Hepatocyte (in vitro differentiated cells): ENCODE data around the gene MVB12A. TPM values are rescaled to one million over a fixed set of nuclear protein-coding genes. Genes with fewer than 3 reads are reported as not detected.
A peak's percentile ranks its signal among the peaks of the same experiment; 100 is the strongest.

Experiments
- DNase-seq: peaks from one replicate; pipeline ENCODE4 v3.0.0-alpha.2; 2016; ENCODE audit warnings: low spot score
- H2AFZ ChIP-seq: fragments of 200-600 bp; sonication (generic); 2 replicates; pipeline ENCODE4 v1.6.0; 2016; ENCODE audit warnings: antibody characterized with exemption, mild to moderate bottlenecking
- H3K27ac ChIP-seq: fragments of 200-600 bp; sonication (generic); 2 replicates; pipeline ENCODE4 v1.5.1; 2016; ENCODE audit warnings: mild to moderate bottlenecking
- H3K27me3 ChIP-seq: fragments of 200-600 bp; sonication (generic); 2 replicates; pipeline ENCODE4 v1.6.1; 2016
- H3K36me3 ChIP-seq: fragments of 200-600 bp; sonication (generic); replicated peaks from 2 replicates; pipeline ENCODE4 v1.5.1; 2016; ENCODE audit warnings: low read depth; ENCODE audit not compliant: insufficient read depth
- H3K4me1 ChIP-seq: fragments of 200-600 bp; sonication (generic); 2 replicates; pipeline ENCODE4 v1.5.1; 2016; ENCODE audit warnings: mild to moderate bottlenecking, moderate library complexity; ENCODE audit not compliant: insufficient read depth
- H3K4me2 ChIP-seq: fragments of 200-600 bp; sonication (generic); 2 replicates; pipeline ENCODE4 v1.6.0; 2016
- H3K4me3 ChIP-seq: fragments of 200-600 bp; sonication (generic); 2 replicates; pipeline ENCODE4 v1.5.1; 2016; ENCODE audit warnings: mild to moderate bottlenecking
- H3K79me2 ChIP-seq: fragments of 200-600 bp; sonication (generic); 2 replicates; pipeline ENCODE4 v1.6.0; 2017; ENCODE audit warnings: mild to moderate bottlenecking
- H3K9me2 ChIP-seq: fragments of 200-600 bp; sonication (generic); replicated peaks from 2 replicates; pipeline ENCODE4 v1.6.0; 2017; ENCODE audit warnings: mild to moderate bottlenecking; ENCODE audit not compliant: insufficient read depth
- H3K9me3 ChIP-seq: fragments of 200-600 bp; sonication (generic); 2 replicates; pipeline ENCODE4 v1.5.1; 2016; ENCODE audit warnings: low read depth, mild to moderate bottlenecking
- H4K20me1 ChIP-seq: fragments of 200-600 bp; sonication (generic); 2 replicates; pipeline ENCODE4 v1.6.0; 2016; ENCODE audit warnings: mild to moderate bottlenecking; ENCODE audit not compliant: insufficient read depth, poor library complexity, severe bottlenecking
- CTCF ChIP-seq: fragments of 200-600 bp; sonication (generic); IDR thresholded peaks from 2 replicates; pipeline ENCODE4 v1.5.1; 2016; ENCODE audit warnings: antibody characterized with exemption, mild to moderate bottlenecking; ENCODE audit not compliant: poor library complexity
- EZH2 ChIP-seq: fragments of 200-600 bp; sonication (generic); IDR thresholded peaks from 2 replicates; pipeline ENCODE4 v1.6.1; 2016; ENCODE audit warnings: antibody characterized with exemption, mild to moderate bottlenecking, borderline replicate concordance
- EZH2phosphoT487 ChIP-seq: fragments of 200-600 bp; sonication (generic); IDR thresholded peaks from one replicate; pipeline ENCODE4 v1.6.1; 2018; ENCODE audit warnings: antibody characterized with exemption, mild to moderate bottlenecking, low read depth, moderate library complexity; ENCODE audit not compliant: unreplicated experiment, severe bottlenecking
- WGBS: methylation state at CpG from one replicate; pipeline ENCODE4 v1.1.6; 2016; ENCODE audit warnings: low lambda C conversion rate; ENCODE audit errors: missing lambda C conversion rate; 5-methylcytosine and 5-hydroxymethylcytosine counted together
- polyA plus RNA-seq: library from polyadenylated mRNA; unstranded; fragments of >200 nt; fragmentation: Nextera tagmentation; extraction: Ambion mirVana; gene quantifications from 2 replicates; pipeline ENCODE4 v1.2.1, GENCODE V29; 2016
- total RNA-seq: library from RNA; depleted of rRNA; stranded (reverse); fragments of >200 nt; gene quantifications from 2 replicates; pipeline ENCODE4 v1.2.3, GENCODE V29; 2014

Gene MVB12A
- total and polyA plus RNA-seq, 2 experiments from 2014 or later = 36.1 to 65.2 TPM

GRCh38 chr19:17394891-17395415, 24.9 kb upstream of the MVB12A start:
- DNase-seq = no peak
- Histone ChIP-seq H3K79me2 (no peaks in the 10 kb centered on the region), H3K9me3 (no peaks in the 10 kb centered on the region), H3K4me3 (no peak overlapping the region), H4K20me1 (no peaks in the 10 kb centered on the region), H3K4me1 (peaks cover 5% of the 10 kb centered on the region), H3K9me2 (no peaks in the 10 kb centered on the region), H3K36me3 (no peaks in the 10 kb centered on the region), H3K27ac (no peak overlapping the region), H3K27me3 (peaks cover 4% of the 10 kb centered on the region), H2AFZ (no peak overlapping the region), H3K4me2 (no peak overlapping the region)
- WGBS = 44% methylated on average over 15 of the region's 19 CpGs
- no peak for TF ChIP-seq EZH2phosphoT487
- TF ChIP-seq CTCF = peak; percentile 50

GRCh38 chr19:17398902-17399527, 20.8 kb upstream of the MVB12A start:
- Histone ChIP-seq H2AFZ (no peak overlapping the region), H3K79me2 (no peaks in the 10 kb centered on the region), H4K20me1 (no peaks in the 10 kb centered on the region), H3K4me1 (no peaks in the 10 kb centered on the region), H3K36me3 (no peaks in the 10 kb centered on the region), H3K27ac (no peak overlapping the region), H3K9me3 (no peaks in the 10 kb centered on the region), H3K4me3 (no peak overlapping the region), H3K9me2 (no peaks in the 10 kb centered on the region), H3K27me3 (no peaks in the 10 kb centered on the region), H3K4me2 (no peak overlapping the region)
- DNase-seq = no peak
- WGBS = 67% methylated on average over 5 of the region's 8 CpGs
- TF ChIP-seq CTCF (no peak), EZH2phosphoT487 (no peak), EZH2 (no peak)

DNA sequence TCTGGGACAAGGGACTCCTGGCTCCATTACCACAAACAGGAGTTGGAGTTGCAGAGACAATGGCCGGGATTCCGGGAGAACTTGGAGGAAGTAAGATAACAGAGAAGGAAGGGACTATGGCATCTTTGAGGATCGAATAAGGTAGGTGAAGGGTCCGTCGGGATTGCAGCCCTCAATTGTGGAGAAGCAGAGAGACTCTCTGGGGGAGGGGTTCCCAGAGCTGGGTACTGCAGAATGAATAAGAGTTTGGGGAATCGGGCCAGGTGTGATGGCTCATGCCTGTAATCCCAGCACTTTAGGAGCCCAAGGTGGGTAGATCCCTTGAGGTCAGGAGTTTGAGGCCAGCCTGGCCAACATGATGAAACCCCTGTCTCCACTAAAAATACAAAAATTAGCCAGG, 18.2 kb upstream of the MVB12A start:
- DNase-seq = no peak
- no peak for TF ChIP-seq EZH2
- no peak for TF ChIP-seq CTCF
- TF ChIP-seq EZH2phosphoT487 = no peak
- WGBS = 87% methylated on average over 6 of the region's 6 CpGs
- Histone ChIP-seq H2AFZ (no peak overlapping the region), H3K27me3 (no peaks in the 10 kb centered on the region), H3K9me3 (no peaks in the 10 kb centered on the region), H4K20me1 (no peaks in the 10 kb centered on the region), H3K27ac (no peak overlapping the region), H3K36me3 (no peaks in the 10 kb centered on the region), H3K9me2 (no peaks in the 10 kb centered on the region), H3K4me1 (no peaks in the 10 kb centered on the region), H3K4me2 (no peak overlapping the region), H3K79me2 (no peaks in the 10 kb centered on the region), H3K4me3 (no peak overlapping the region)
